ENCODE data around the gene TMEM219. TPM values are rescaled to one million over a fixed set of nuclear protein-coding genes. Genes with fewer than 3 reads are reported as not detected.

TMEM219 gene
- total RNA-seq, 1 donor from 2014 or later, result 89.4 TPM

DNA sequence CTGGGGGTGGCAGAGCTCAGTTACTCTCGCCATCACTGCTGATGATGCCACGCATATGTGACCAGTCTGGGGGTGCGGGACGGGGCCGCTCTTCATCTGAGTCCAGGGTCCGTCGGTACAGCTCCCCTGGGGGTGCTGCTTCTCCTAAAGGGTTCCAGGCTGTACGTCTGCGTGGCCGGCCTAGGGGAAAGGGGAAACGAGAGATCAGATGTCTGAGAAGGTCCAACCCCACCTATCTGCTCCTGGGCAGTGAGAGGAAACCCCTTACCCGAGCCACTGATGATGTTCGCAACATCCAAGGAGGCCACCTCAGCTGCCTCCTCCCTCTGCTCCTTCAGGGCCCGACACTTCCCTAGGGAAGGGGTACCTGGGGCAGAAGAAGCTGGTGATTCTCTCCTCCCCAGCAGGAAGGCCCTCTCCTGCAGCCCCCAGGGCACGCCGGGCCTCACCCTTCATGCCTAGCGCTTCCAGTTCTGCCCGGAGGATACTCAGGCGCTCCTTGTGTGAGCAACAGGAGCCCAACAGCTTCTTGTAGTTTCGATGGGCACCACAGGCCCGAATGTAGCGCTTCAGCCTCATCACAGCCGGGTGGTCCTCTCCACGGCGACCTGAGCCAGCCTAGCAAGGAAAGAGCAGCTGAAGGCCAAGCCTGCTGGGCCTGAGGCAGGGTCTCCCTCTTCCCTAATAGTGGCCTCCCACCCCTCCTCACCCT, 31.5 kb downstream of the TMEM219 start:
- H3K36me3 Mint-ChIP-seq (ENCODE audit: insufficient read depth), result peaks cover 6% of the 10 kb centered on the region
- TF ChIP-seq, protein P1, sequence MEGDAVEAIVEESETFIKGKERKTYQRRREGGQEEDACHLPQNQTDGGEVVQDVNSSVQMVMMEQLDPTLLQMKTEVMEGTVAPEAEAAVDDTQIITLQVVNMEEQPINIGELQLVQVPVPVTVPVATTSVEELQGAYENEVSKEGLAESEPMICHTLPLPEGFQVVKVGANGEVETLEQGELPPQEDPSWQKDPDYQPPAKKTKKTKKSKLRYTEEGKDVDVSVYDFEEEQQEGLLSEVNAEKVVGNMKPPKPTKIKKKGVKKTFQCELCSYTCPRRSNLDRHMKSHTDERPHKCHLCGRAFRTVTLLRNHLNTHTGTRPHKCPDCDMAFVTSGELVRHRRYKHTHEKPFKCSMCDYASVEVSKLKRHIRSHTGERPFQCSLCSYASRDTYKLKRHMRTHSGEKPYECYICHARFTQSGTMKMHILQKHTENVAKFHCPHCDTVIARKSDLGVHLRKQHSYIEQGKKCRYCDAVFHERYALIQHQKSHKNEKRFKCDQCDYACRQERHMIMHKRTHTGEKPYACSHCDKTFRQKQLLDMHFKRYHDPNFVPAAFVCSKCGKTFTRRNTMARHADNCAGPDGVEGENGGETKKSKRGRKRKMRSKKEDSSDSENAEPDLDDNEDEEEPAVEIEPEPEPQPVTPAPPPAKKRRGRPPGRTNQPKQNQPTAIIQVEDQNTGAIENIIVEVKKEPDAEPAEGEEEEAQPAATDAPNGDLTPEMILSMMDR (IDR thresholded peaks at IDR 0.05; ENCODE audit: unreplicated experiment), result no peak
- no peak for DNase-seq (ENCODE audit: low spot score, unreplicated experiment)
- peak overlapping the region; percentile 64 for H3K4me3 Mint-ChIP-seq (ENCODE audit: low read depth)
- peaks cover 16% of the 10 kb centered on the region for H3K4me1 Mint-ChIP-seq (ENCODE audit: low read depth)
- no peaks in the 10 kb centered on the region for H3K9me3 Mint-ChIP-seq (ENCODE audit: low read depth)
- no peaks in the 10 kb centered on the region for H3K27me3 Mint-ChIP-seq
- no peak overlapping the region for H3K27ac Mint-ChIP-seq

DNA sequence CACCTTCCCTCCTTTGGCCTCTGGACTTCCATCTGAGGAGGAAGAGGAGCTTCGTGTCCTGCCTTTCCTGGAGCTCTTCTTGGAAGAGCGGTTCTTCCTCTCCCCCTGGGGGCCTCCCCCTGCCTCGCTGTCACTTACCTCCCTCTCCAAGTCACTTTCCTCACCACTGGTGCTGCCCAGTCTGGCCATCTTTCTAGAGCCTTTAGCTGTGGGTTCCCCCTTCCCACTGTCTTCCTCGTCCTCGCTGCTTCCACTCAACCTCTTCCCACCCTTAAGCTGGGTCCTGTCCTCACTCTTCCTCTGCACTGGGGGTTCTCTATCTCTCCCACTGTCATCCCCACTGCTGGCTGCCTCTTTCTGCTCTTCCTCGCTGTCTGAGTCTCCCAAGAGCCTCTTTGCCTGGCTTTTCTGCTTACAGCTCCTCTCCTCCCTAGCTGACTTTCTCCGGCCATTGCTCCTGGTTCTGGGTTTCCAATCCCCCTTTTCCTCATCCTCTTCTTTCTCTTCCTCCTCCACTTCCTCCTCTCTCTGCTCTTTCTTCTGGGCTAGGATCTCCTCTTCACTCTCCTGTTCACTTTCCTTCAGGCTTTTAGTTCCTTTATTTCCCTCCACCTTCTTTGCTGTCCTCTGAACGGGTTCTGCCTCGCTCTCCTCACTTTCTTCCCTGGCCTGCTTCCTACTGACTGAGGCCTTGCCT, 32.2 kb downstream of the TMEM219 start:
- TF ChIP-seq, protein P1 (IDR thresholded peaks at IDR 0.05; ENCODE audit: unreplicated experiment), result no peak
- no peaks in the 10 kb centered on the region for H3K27me3 Mint-ChIP-seq
- H3K36me3 Mint-ChIP-seq (ENCODE audit: insufficient read depth), result peaks cover 3% of the 10 kb centered on the region
- DNase-seq (ENCODE audit: low spot score, unreplicated experiment), result no peak
- peak overlapping the region; percentile 25 for H3K27ac Mint-ChIP-seq
- H3K4me1 Mint-ChIP-seq (ENCODE audit: low read depth), result peaks cover 16% of the 10 kb centered on the region
- no peaks in the 10 kb centered on the region for H3K9me3 Mint-ChIP-seq (ENCODE audit: low read depth)
- H3K4me3 Mint-ChIP-seq (ENCODE audit: low read depth), result peak overlapping the region; percentile 64

DNA sequence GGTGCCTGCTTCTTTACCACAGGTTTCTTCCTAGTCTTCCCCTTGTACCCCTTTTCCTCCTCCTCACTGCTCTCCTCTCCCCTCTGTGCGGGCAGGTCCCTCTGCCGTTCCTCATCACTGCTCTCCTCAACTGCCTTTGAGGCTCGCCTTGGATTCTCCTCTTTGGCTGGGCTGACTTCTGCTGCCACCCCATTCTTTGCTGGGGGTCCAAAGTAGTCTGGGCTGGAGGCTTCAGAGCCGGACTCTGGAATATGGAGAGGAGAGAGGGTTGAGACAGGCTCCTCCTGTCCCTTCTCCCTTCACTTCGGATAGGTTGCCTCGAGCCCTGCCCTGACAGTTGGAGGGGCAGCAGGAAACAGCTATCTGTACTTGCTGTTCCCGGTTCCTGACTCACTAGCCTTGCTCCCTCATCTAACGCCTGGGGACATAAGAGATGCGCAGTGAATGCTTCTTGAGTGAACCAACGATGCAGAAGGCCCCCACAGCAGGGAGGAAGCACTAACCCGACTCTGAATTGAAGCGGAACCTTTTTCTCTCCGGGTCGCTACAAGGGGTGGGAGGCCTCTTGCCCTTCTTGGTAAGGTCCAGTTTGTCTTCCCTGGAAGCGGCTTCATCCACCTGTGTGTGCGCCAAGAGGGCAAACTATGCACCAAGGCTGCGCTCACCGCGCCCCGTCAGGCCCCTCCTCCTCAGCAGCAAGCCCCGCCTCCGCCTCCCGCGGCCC, 32.9 kb downstream of the TMEM219 start:
- H3K27me3 Mint-ChIP-seq, result no peaks in the 10 kb centered on the region
- H3K9me3 Mint-ChIP-seq (ENCODE audit: low read depth), result no peaks in the 10 kb centered on the region
- H3K4me3 Mint-ChIP-seq (ENCODE audit: low read depth), result peak overlapping the region; percentile 98
- H3K36me3 Mint-ChIP-seq (ENCODE audit: insufficient read depth), result peaks cover 2% of the 10 kb centered on the region
- DNase-seq (ENCODE audit: low spot score, unreplicated experiment), result no peak
- TF ChIP-seq, protein P1 (IDR thresholded peaks at IDR 0.05; ENCODE audit: unreplicated experiment), result no peak
- peak overlapping the region; percentile 98 for H3K27ac Mint-ChIP-seq
- H3K4me1 Mint-ChIP-seq (ENCODE audit: low read depth), result peaks cover 16% of the 10 kb centered on the region

DNA sequence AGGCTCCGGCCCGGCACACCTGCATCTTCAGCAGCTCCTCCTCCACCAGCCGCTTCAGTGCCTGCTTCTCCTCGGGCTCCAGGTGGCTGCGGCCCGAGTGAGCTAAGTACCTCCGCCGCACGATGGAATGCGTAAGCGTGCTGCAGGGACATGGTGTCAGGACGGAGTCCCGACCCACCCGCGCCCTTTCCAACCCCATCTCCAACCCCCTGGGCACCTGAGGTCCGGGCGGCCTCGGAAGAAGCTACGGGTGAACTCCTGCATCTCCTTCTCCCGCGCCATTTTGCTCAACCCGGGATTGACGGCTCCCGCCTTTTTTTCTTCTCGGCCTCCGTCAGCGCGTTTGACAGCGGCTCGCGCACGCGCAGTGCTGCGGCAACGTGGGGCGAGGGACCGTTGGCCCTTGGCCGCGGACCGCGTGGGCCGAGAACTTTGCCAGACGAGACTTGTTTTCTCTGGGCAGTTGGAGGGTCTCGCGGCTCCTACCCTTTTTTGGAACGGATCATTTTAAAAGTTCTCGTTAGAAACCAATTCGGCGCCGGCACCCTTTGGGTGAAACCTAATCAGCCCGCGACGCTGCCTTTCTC, 33.5 kb downstream of the TMEM219 start, which contains the start of gene HIRIP3:
TSS of gene HIRIP3 (minus strand) at position 294 of the 587 bp plus-strand sequence. CDS start at position 282, 12 bp downstream.
- TF ChIP-seq, protein P1 (IDR thresholded peaks at IDR 0.05; ENCODE audit: unreplicated experiment), result no peak
- Mint-ChIP-seq H3K36me3 (ENCODE audit: insufficient read depth) (peaks cover 2% of the 10 kb centered on the region), H3K9me3 (ENCODE audit: low read depth) (no peaks in the 10 kb centered on the region), H3K4me3 (ENCODE audit: low read depth) (peak within 1 kb of the TSS; percentile 98), H3K27ac (peak within 1 kb of the TSS; percentile 98), H3K4me1 (ENCODE audit: low read depth) (peaks cover 16% of the 10 kb centered on the region), H3K27me3 (no peaks in the 10 kb centered on the region)
- DNase-seq (ENCODE audit: low spot score, unreplicated experiment), result peak; percentile 68

Data from progenitor cell of endocrine pancreas (in vitro differentiated cells).